ENCODE results near the gene HOXB9.

The HOXB9 gene

DNA sequence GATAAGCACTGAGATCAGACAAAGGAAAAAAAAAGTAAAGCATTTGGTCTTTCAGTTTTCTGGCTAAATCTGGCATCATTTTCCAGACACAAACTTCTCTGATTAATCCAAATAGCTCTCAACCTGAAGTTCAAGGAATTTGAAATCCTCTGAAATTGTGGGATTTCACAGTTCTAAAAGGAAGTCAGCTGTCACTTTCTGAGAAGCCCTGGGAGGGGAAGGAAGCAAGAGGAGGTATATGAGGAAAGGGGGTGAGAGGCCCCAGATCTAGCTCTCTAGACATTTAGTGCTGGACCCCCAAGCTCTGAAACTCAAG, 17.5 kb upstream of the HOXB9 start:
- no peaks in the 10 kb centered on the region for H3K36me3 ChIP-seq (ENCODE audit: insufficient read depth, low read length)
- H3K9ac ChIP-seq (ENCODE audit: low read depth, low read length) = no peak overlapping the region
- H3K4me1 ChIP-seq (ENCODE audit: insufficient read depth, low read length) = peaks cover 2% of the 10 kb centered on the region; the same call in 1 of the 2 replicates
- no peaks in the 10 kb centered on the region for H3K9me3 ChIP-seq (ENCODE audit: control insufficient read depth, insufficient read depth, low read length)

DNA sequence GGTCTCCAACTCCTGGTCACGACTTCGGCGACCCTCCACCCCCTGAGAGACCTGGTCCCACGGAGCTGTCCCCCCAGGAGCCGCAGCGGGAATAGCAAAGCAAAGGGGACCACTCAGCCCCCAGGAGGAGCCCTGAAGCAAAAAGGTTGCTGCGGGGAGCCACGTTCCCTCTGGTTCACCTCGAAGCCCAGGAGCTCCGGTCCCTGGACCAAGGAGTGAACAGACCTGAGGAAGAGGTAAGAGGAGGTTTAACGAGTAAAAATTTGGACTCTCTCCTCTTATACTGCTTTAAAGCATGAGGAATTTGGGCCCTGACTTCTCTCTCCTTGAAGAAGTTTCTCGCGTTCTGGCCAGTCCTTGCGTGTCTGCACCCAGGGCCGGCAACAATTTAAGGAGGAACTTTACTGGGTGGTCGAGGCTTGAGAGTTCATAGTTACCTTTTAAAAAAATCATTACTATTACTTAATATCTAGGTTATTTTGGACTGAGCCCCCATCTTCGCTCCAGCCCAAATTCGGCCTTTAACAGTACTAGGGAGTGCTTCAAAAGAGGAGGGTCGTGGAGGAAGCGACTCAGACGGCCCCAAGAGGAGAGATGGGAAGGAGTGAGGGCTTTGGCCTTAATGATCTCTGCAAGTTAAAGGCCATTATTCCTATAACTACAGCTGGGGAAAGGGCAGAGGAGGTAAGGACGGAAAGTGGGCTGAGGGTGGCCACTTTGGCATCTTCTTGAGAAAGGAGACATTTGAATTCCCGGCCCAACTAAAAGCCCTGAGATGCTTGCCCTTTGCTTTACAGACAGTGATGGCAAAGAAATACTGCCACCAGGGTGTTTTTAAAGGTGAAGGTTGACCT, 16.9 kb upstream of the HOXB9 start:
- Histone ChIP-seq H3K9ac (ENCODE audit: low read depth, low read length) (no peak overlapping the region), H3K4me1 (ENCODE audit: insufficient read depth, low read length) (peaks cover 2% of the 10 kb centered on the region; the same call in 1 of the 2 replicates), H3K9me3 (ENCODE audit: control insufficient read depth, insufficient read depth, low read length) (no peaks in the 10 kb centered on the region), H3K36me3 (ENCODE audit: insufficient read depth, low read length) (no peaks in the 10 kb centered on the region)

DNA sequence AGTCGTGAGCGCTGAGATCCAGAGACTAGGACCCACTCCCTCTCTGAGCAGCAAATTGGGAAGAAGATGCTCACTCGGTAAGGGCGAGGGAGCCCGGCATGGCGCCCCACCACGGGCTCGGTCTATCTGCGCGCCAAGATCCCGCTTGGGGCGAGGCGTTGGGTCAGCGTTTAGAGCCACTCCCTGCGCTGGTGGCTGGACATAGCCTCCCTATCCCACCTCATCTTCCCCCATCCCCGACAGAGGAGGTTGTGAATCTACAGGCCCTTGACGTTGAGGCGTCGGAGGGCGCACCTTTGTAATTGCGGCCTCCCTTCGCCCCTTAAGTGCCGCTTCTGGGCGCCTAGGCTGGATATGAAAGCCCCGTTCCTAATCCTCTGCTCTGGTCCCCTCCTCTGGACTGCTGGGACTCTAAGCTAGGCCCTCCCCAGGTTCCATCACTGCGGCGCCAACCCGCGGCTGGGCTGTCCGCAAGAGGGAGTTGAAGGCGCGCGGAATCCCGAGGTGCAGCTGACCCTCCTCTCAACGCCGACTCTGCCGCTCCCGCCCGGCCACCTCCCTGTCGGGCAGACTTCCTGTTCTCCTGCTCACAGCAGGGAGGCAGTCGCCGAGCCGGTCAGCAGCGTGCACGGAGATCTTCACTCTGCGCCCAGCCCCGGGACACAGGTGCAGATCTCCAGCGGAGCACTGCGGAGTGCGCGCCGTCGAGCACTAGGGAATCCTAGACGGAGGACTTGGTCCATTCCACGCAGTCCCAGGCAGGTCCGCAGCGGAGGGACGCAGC, 16.1 kb upstream of the HOXB9 start:
- H3K9ac ChIP-seq (ENCODE audit: low read depth, low read length) = no peak overlapping the region; the same call in 1 of the 2 replicates
- no peaks in the 10 kb centered on the region for H3K36me3 ChIP-seq (ENCODE audit: insufficient read depth, low read length)
- H3K9me3 ChIP-seq (ENCODE audit: control insufficient read depth, insufficient read depth, low read length) = no peaks in the 10 kb centered on the region
- peaks cover 2% of the 10 kb centered on the region; the same call in 1 of the 2 replicates for H3K4me1 ChIP-seq (ENCODE audit: insufficient read depth, low read length)

DNA sequence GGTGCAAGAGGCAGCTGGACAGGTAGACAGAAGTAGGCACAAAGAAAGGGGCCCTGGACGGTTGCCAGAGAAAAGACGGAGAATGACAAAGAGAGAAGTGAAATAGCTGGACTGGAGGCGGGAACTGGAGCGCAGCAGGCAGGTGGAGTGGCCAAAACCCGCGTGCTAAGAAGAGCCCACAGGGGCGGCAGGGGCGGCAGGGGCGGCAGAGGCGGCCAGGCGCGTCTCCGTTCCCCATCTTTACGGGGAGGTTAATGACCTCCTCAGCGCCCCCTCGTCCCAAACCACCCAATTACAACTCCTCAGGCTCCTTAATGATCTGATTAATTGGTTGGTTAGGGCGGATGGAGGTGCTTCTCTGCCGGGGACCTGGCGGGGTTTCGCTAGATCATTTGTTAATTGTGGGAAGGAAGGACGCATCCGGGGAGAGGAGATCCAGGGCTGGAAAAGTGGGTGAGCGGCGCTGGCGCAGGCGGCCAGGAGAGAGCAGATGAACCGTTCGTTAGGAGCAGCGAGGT, 15.4 kb upstream of the HOXB9 start:
- Histone ChIP-seq H3K9me3 (ENCODE audit: control insufficient read depth, insufficient read depth, low read length) (no peaks in the 10 kb centered on the region), H3K9ac (ENCODE audit: low read depth, low read length) (no peak overlapping the region), H3K36me3 (ENCODE audit: insufficient read depth, low read length) (no peaks in the 10 kb centered on the region), H3K4me1 (ENCODE audit: insufficient read depth, low read length) (peaks cover 2% of the 10 kb centered on the region; the same call in 1 of the 2 replicates)

DNA sequence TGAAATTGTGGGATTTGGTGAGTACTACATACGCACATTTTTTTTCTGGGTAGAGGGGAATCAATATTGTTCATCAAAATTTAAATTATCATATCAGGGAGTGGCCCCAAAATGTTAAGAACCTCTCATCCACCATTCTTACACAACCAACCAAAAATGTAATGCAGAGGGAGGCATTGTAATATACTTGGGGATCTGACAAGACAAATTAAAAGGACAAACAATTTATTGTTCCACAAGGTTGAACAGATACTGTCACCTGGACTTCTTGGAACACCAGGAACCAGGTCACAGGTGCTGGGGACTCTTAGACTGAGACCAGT, 14.7 kb upstream of the HOXB9 start:
- no peaks in the 10 kb centered on the region for H3K9me3 ChIP-seq (ENCODE audit: control insufficient read depth, insufficient read depth, low read length)
- no peak overlapping the region for H3K9ac ChIP-seq (ENCODE audit: low read depth, low read length)
- H3K4me1 ChIP-seq (ENCODE audit: insufficient read depth, low read length) = 0 out of 2 replicates have a peak, but pooled peaks cover 2% of the 10 kb centered on the region
- no peaks in the 10 kb centered on the region for H3K36me3 ChIP-seq (ENCODE audit: insufficient read depth, low read length)

DNA sequence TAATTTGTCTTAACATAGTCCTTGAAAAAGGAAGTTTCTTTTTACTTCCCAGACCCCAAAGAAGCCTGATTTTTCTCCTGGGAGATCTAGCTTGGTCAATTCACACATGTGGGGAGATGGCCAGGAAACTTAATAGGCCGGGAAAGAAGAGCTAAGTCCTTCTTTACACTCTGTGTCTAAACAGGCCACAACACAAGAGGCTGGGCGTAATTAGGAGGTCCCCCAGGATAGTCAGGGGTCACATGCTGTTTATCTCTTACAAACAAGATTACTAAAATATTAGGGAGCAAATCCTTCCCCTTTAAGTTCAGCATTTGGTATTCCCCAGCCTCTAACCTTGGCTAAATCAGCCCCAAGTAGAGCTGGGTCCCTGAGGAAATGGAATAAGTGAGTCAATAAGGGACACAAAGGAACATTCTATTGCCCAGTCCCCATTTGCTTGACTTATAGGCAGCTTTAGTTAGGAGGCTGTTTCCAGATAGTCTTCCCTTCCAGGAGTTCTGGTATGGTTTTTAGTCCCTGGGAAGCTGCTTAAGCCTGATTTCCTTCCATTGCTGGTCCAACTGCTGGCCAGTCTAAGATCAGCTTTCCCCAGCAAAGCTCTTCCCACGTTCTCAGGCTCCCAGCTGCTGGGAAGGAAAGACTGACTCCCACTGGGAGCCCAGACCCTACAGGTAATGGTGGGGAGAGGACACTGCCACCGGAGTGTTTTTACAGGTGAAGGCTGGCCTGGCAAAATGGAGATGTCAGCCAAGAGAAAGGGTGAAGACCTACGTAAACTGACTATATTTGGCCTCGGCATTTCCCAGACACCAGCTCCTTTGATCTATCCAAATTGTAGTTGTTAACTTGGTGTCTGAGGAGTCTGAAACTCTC, 14.1 kb upstream of the HOXB9 start:
- Histone ChIP-seq H3K9ac (ENCODE audit: low read depth, low read length) (no peak overlapping the region), H3K36me3 (ENCODE audit: insufficient read depth, low read length) (no peaks in the 10 kb centered on the region)

DNA sequence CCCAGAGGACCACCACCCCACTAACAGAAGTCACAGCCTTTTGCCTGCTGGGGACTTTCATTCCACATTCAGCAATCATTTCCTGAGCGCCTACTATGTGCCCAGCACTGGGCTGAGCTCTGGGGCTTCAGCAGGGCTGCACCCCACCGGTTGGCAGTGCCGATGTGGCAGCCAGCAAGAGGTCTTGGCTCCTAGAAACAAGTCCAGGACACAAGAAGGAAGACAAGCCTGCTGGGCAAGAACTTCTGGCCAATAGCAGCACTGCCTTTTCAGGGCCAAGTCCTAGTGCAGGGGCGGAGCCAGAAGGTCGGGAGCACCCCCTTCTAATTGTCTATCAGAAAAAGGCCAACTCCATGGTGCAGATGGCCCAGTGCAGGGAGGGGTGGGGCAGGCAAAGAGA, 13.0 kb upstream of the HOXB9 start:
- Histone ChIP-seq H3K9me3 (ENCODE audit: control insufficient read depth, insufficient read depth, low read length) (no peaks in the 10 kb centered on the region), H3K4me1 (ENCODE audit: insufficient read depth, low read length) (no peaks in the 10 kb centered on the region), H3K36me3 (ENCODE audit: insufficient read depth, low read length) (no peaks in the 10 kb centered on the region), H3K9ac (ENCODE audit: low read depth, low read length) (no peak overlapping the region)

More for the DNA sequence above, 14.1 kb upstream of the HOXB9 start:
- Histone ChIP-seq H3K4me1 (ENCODE audit: insufficient read depth, low read length) (no peaks in the 10 kb centered on the region), H3K9me3 (ENCODE audit: control insufficient read depth, insufficient read depth, low read length) (no peaks in the 10 kb centered on the region)

DNA sequence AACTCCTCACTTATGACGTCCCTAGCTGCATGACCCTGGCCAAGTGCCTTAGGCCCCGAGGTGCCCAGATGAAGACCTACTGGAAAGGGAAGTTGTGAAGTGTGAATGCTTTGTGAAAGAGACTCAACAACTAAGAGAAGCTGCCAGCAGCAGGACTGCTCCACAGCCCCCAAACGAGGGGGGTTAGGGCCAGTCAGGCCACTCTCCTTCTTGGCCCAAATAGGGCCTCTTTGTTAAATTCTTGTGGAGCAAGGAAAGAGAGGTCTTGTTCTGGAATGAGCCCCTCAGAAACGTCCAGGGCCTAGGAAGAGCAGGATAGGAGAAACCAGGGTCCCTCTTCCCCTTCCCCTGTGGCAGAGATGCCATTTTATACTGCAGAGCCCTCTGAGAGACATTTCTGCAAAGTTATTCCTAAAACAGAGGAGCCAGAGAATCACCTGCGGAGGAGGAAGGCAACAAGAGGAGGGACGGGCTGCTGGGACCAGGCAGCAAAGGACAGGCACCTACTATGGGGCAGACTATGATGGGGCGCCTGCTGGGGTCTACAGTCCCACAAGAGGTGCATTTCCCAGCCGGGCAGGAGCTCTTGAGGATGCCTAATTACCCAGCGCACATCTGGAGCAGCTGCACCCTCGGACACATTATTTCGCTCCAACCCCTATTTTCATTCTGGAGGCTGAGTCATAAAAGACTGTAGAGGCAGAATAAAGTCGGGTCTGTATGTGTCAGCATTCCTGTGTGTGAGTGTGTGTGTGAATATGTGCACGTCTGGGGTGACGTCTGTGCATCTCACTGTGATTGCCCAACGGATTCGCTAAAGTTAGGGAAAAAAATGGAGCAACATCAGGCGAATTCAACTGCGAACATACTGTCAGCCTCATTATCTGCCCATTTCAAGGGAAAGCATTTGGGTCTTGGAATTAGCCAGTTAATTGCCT, 11.4 kb upstream of the HOXB9 start:
- Histone ChIP-seq H3K36me3 (ENCODE audit: insufficient read depth, low read length) (no peaks in the 10 kb centered on the region), H3K4me1 (ENCODE audit: insufficient read depth, low read length) (0 out of 2 replicates have a peak, but pooled peaks cover under 1% of the 10 kb centered on the region), H3K9me3 (ENCODE audit: control insufficient read depth, insufficient read depth, low read length) (no peaks in the 10 kb centered on the region), H3K9ac (ENCODE audit: low read depth, low read length) (no peak overlapping the region)

DNA sequence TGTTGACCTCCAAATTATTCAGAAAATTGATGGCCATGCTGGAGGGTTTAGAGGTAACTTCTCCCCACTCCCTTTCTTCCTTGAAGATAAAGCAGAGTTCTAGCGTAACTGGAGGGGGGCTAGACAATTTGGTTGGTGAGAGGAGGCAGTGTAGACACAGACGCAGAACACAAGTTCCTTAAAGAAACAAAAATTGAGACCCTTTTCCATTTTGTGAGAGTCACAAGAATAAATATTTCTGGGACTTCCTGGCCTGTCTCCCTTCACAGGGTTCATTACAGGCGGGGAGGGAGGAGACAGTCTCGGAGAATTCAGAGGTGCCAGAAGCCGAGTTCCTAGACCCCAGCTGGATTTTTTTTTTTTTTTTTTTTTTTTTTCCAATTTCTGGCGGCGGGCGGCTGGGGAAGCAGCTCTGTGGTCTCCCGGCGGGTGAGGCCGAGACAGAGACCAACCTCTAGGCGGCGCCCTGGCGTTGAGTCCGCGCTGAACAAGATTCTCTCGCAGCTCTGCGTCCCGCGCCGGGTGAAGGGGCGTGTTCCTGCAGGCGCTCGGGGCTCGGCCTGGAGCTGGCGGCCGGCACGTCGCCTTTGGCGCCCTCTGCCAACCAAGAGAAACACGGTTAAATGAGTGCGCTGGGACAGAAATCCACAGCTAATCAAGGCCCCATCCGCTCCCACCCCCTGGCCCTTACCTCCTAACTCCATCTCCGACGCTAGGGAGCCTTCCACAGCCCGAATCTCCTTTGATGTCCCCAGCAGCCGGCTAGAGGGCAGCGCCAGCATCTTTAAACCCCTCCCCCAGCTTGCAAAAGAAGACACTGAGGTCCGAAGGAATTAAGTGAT, 10.2 kb upstream of the HOXB9 start:
- no peak overlapping the region for H3K9ac ChIP-seq (ENCODE audit: low read depth, low read length)
- H3K4me1 ChIP-seq (ENCODE audit: insufficient read depth, low read length) = 0 out of 2 replicates have a peak, but pooled peaks cover 6% of the 10 kb centered on the region
- H3K36me3 ChIP-seq (ENCODE audit: insufficient read depth, low read length) = no peaks in the 10 kb centered on the region
- no peaks in the 10 kb centered on the region for H3K9me3 ChIP-seq (ENCODE audit: control insufficient read depth, insufficient read depth, low read length)

DNA sequence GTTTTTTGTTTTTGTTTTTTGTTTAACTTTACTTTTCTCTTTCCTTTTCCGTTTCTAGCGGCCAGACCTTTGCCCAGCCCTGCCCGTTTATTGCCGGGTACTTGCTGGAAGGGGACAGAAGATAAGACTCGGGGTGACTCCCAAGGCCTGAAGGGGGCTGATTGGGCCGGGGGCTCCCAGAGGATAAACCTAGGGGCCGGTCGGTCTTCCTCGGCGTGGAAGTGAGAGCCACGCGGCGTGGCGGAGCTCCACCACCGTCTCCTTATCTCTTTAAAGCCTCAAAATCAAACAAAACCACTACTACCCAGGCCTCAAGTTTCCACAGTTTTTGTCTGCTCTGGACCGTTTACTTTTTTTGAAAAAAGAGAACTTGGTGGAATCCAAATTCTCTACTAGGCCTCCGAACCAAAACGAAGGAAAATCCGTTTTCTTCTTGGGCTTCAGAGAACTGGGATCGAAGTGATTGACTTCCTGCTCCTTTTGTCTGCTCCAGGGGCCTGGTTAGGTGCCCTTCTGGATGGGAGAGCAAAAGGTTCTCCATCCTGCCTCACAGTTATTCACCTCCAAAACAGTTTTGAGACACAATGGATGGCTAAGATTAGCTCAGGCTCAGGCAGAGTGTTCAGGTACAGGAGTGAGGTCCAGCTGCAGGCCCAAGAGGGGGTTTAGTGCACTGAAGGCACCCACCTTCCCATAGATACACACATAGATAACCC, 8.5 kb upstream of the HOXB9 start:
- H3K4me1 ChIP-seq (ENCODE audit: insufficient read depth, low read length) = 0 out of 2 replicates have a peak, but pooled peaks cover 6% of the 10 kb centered on the region
- H3K9me3 ChIP-seq (ENCODE audit: control insufficient read depth, insufficient read depth, low read length) = no peaks in the 10 kb centered on the region
- no peak overlapping the region for H3K9ac ChIP-seq (ENCODE audit: low read depth, low read length)
- no peaks in the 10 kb centered on the region for H3K36me3 ChIP-seq (ENCODE audit: insufficient read depth, low read length)

DNA sequence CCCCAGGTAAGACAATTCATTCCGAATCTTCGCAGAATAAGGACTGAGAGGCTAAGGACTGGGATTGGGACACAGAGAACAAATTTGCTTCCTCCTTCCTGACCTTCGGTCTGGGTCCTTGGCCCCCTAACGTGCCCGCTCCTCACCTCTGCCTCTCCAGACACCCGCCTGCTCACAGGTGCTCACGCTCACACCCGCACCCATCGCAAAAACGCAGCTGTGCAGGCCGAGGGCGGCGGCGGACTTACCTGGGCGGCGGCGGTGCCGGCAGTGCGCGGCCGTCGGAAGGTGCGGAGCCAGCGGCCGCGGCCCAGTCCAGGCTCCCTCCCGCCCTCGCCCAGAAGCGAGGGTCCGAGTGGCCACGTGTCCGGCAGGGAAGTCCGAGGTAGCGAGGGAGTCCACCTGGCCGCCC, 7.1 kb upstream of the HOXB9 start:
- Histone ChIP-seq H3K36me3 (ENCODE audit: insufficient read depth, low read length) (no peaks in the 10 kb centered on the region), H3K9ac (ENCODE audit: low read depth, low read length) (peak overlapping the region; percentile 24; the same call in 1 of the 2 replicates), H3K4me1 (ENCODE audit: insufficient read depth, low read length) (0 out of 2 replicates have a peak, but pooled peaks cover 6% of the 10 kb centered on the region), H3K9me3 (ENCODE audit: control insufficient read depth, insufficient read depth, low read length) (no peaks in the 10 kb centered on the region)

DNA sequence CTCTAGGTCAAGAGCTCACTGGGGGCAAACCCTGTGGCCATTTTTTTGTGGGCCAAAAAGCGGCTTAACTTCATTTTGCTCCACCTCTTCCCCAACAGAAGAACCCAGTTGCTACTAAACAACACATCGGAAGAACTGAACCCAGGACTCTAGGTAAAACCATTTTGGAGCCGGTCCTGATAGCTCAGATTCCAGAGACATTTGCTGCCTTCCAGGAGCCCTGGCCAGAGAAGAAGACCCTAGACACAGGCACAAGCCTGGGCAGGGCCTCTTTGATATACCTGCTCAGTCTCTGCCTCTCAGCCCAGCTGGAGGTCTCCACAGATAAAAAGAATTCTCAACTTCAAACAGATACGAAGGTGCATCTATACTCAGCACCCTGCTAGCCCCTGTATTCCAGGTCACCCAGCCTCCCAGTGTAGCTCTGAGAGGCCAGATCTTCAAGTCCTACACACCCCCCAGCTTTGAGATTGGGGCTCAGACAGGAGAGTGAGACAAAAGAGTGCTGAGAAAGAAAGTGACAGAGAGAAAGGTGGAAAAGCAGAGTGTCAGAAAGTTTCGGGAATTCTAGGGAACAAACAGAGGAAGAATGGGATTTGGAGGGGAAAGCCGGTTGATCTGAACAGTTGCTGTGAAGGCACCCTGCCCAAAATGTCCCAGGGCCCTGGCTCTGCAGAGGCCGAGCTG, 6.6 kb upstream of the HOXB9 start:
- Histone ChIP-seq H3K9me3 (ENCODE audit: control insufficient read depth, insufficient read depth, low read length) (no peaks in the 10 kb centered on the region), H3K4me1 (ENCODE audit: insufficient read depth, low read length) (0 out of 2 replicates have a peak, but pooled peaks cover 6% of the 10 kb centered on the region), H3K36me3 (ENCODE audit: insufficient read depth, low read length) (no peaks in the 10 kb centered on the region), H3K9ac (ENCODE audit: low read depth, low read length) (no peak overlapping the region)
